ENCODE measurements around the gene NOS1AP.

NOS1AP gene

GRCh38 chr1:162250004-162250730 lies 180.7 kb downstream of the NOS1AP start:
- FAIRE-seq (no peak), DNase-seq (ENCODE audit: low spot score) (no peak)

GRCh38 chr1:162251102-162251501 lies 181.6 kb downstream of the NOS1AP start:
- no peak for DNase-seq (ENCODE audit: low spot score)
- no peak for FAIRE-seq

GRCh38 chr1:162252214-162252613 lies 182.7 kb downstream of the NOS1AP start:
- no peak for DNase-seq (ENCODE audit: low spot score)
- FAIRE-seq: no peak

- DNase-seq (ENCODE audit: low spot score) (no peak), FAIRE-seq (no peak)
Observed at GRCh38 chr1:162253790-162254189, 184.3 kb downstream of the NOS1AP start.

- FAIRE-seq (no peak), DNase-seq (ENCODE audit: low spot score) (no peak)
Observed at GRCh38 chr1:162256287-162256686, 186.8 kb downstream of the NOS1AP start.

GRCh38 chr1:162258394-162258793 lies 188.9 kb downstream of the NOS1AP start:
- no peak for FAIRE-seq
- DNase-seq (ENCODE audit: low spot score): no peak

GRCh38 chr1:162259894-162260455 lies 190.5 kb downstream of the NOS1AP start:
- DNase-seq (ENCODE audit: low spot score): no peak
- no peak for FAIRE-seq

- DNase-seq (ENCODE audit: low spot score) (no peak), FAIRE-seq (no peak)
Observed at GRCh38 chr1:162264108-162264507, 194.6 kb downstream of the NOS1AP start.

GRCh38 chr1:162265983-162266382 lies 196.5 kb downstream of the NOS1AP start:
- no peak for FAIRE-seq

GRCh38 chr1:162270016-162270770 lies 200.7 kb downstream of the NOS1AP start:
- DNase-seq (ENCODE audit: low spot score): no peak

More at GRCh38 chr1:162265983-162266382, 196.5 kb downstream of the NOS1AP start:
- DNase-seq (ENCODE audit: low spot score): no peak

GRCh38 chr1:162271972-162272371 lies 202.5 kb downstream of the NOS1AP start:
- DNase-seq (ENCODE audit: low spot score): no peak
- FAIRE-seq: no peak

More at GRCh38 chr1:162270016-162270770, 200.7 kb downstream of the NOS1AP start:
- FAIRE-seq: no peak

GRCh38 chr1:162272419-162272818 lies 202.9 kb downstream of the NOS1AP start:
- FAIRE-seq: no peak

GRCh38 chr1:162275622-162276175 lies 206.2 kb downstream of the NOS1AP start:
- FAIRE-seq: no peak

More at GRCh38 chr1:162272419-162272818, 202.9 kb downstream of the NOS1AP start:
- DNase-seq (ENCODE audit: low spot score): no peak

GRCh38 chr1:162276493-162276892 lies 207.0 kb downstream of the NOS1AP start:
- DNase-seq (ENCODE audit: low spot score): peak; percentile 35
- FAIRE-seq: no peak

More at GRCh38 chr1:162275622-162276175, 206.2 kb downstream of the NOS1AP start:
- no peak for DNase-seq (ENCODE audit: low spot score)

GRCh38 chr1:162279136-162279498 lies 209.6 kb downstream of the NOS1AP start:
- no peak for DNase-seq (ENCODE audit: low spot score)
- no peak for FAIRE-seq

GRCh38 chr1:162281426-162281825 lies 211.9 kb downstream of the NOS1AP start:
- FAIRE-seq (no peak), DNase-seq (ENCODE audit: low spot score) (no peak)

GRCh38 chr1:162283657-162284056 lies 214.2 kb downstream of the NOS1AP start:
- no peak for DNase-seq (ENCODE audit: low spot score)
- no peak for FAIRE-seq

- no peak for FAIRE-seq
- DNase-seq (ENCODE audit: low spot score): no peak
Observed at GRCh38 chr1:162284206-162284955, 214.9 kb downstream of the NOS1AP start.

GRCh38 chr1:162285149-162285561 lies 215.7 kb downstream of the NOS1AP start:
- DNase-seq (ENCODE audit: low spot score) (no peak), FAIRE-seq (no peak)

- no peak for FAIRE-seq
- no peak for DNase-seq (ENCODE audit: low spot score)
Observed at GRCh38 chr1:162291000-162291399, 221.5 kb downstream of the NOS1AP start.

- DNase-seq (ENCODE audit: low spot score): peak; percentile 25
Observed at GRCh38 chr1:162292422-162292849, 222.9 kb downstream of the NOS1AP start.

More at GRCh38 chr1:162292422-162292849, 222.9 kb downstream of the NOS1AP start:
- no peak for FAIRE-seq

All from urothelium cell line (cell line).